ENCODE results near the gene DNM3.
A peak's percentile ranks its signal among the peaks of the same experiment; 100 is the strongest.
"Not testable (repeated sequence)": the region's sequence is repeated elsewhere in the genome, so short reads cannot be mapped to it uniquely, and the experiment has no call there.

Gene DNM3

DNA sequence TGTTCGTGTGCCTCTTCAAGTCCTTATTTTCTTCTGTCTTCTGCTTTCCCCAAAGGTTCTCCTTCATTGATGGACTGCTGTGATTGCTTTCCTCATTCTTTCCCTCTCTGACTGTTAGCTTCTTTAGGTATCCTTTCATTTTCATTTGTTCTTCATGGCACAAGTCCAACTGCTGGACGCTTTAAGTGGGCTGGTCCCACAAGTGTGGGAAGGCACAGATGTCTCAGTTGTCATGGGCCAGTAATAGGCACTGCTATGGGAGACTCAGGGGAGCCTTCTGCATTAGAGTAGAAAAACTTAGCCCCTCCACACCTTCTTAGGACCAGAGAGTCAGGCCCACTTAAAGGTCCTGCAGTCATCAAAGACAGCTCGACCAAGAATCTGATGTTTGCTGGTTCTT lies 456.8 kb downstream of the DNM3 start:
- DNase-seq = no peak

DNA sequence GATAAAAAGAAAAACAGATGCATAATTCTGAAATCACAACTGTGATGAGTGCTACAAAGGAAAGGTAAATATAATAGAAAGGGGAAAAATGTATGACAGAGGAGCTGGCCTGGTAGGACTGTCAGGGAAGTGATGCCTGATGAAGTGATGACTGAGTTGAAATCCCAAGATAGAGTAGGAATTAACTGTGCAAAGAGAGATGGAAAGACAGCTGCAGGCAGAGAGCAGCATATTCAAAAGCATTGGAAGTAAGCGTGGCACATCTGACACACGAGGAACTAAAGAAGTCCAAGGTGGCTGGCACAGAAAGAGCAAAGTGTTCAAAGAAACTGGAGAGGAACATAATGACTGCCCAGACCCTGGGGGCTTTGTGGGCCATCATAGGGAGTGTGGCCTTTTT lies 457.6 kb downstream of the DNM3 start:
- DNase-seq = no peak

- DNase-seq = no peak
Observed at GRCh38 chr1:172299515-172299914, 458.2 kb downstream of the DNM3 start.

- not testable (repeated sequence) for DNase-seq
Observed at GRCh38 chr1:172307508-172307907, 466.2 kb downstream of the DNM3 start.

- no peak for DNase-seq
Observed at GRCh38 chr1:172308142-172308541, 466.8 kb downstream of the DNM3 start.

DNA sequence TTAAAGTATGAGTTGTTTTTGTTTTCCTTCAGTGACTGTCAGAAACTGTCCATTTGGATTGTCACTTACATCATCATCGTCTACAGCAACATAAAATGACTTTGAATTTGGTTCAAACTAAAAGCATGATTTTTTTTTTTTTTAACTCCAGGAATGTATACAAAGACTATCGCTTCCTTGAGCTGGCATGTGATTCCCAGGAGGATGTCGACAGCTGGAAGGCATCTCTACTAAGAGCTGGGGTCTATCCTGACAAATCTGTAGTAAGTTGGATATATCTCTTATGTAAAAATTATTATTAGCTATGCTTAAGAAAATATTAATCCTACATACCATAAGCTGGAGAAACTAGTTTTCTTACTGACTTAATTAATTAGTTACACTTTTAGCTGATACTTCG lies 467.3 kb downstream of the DNM3 start:
- DNase-seq = no peak

- DNase-seq = no peak
Observed at GRCh38 chr1:172320733-172321132, 479.4 kb downstream of the DNM3 start.

DNA sequence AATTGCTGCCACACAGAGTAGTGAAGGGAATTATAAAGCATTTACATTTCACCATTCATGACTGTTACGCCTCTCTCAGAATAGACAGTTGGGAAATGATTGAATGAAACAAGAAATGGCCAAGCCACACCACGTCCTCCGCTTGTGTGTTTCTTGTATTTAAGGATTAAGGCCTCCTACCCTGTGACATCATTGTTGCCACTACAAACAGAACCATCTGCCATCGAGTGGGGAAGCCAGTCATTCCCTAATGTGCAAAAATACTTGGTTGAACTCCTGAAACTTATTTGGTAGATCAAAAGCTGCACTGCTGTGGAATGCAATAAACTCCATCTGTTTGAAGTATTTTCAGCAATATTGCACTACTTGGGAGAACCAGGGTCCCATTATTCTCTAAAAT lies 480.2 kb downstream of the DNM3 start:
- no peak for DNase-seq

DNA sequence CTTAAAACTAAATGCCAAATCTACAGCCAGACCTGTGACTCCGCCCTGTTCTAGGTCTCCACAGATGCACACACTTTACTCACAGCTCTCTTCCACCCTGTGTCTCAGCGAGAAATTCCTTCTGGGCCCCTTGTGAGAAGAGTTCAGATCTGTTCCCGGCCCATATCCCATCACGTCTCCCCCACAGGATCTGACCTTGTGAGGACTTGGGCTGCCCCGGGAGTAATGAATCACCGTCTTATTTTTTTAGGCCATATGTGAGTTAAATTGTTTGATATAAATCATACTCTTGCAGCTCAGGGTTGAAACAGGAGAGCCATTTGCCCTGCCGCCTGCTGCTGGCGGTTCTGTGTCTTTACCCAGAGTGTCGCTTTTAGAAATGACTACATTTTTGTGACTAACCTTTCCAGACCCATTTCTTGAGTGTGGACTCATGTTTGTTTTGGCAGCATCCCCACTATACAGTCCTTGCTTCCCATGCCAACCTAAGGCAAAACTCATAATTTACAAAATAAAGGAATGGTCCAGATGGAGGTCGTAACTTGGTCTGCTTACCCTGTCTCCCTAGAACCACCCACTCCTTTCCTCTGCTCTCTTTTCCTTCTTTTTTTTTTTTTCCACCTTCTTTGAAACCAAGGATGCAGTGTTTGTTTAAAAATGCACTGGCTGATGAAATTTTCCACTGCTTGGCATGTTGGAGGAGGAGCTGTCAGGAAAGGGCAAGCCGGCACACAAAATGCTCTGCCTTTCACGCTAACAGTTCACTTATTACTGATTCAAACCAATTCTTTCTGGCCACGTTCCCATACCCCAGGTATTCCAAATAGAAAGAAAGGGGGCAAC lies 481.1 kb downstream of the DNM3 start:
- DNase-seq = no peak

- no peak for DNase-seq
Observed at GRCh38 chr1:172323686-172324085, 482.4 kb downstream of the DNM3 start.

GRCh38 chr1:172324086-172324485 lies 482.8 kb downstream of the DNM3 start:
- no peak for DNase-seq

GRCh38 chr1:172324761-172325160 lies 483.5 kb downstream of the DNM3 start:
- DNase-seq = no peak

GRCh38 chr1:172325531-172325930 lies 484.2 kb downstream of the DNM3 start:
- DNase-seq = no peak

DNA sequence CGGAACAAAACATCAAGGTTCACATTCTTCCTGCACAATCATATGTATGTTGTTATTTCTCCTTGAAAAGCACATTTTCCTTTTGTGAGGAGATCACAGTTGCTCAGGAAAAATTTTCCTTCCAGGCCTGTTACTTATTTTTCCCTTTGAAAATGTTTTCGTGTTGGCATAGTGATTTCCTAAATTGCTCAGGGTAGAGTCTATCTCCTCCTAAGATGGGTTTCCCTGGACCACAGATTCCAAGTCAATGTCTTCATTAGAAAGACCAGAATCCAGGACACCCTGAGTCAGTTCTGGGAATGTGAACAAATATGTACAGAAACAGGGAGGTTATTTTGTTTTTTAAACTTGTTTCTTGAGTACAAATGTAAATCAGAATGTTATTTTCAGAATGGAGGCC lies 484.8 kb downstream of the DNM3 start:
- no peak for DNase-seq

DNA sequence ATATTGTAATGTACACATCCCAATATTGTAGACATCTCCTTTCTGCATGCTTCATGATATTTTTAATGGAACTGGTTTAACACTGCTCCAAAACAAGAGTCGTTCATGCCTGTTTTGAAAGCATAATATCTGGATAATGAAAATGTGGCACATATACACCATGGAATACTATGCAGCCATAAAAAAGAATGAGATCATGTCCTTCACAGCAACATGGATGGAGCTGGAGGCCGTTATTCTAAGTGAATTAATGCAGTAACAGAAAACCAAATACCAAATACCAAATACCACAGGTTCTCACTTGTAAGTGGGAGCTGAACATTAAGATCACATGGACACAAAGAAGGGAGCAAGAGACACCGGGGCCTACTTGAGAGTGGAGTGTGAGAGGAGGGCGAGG lies 487.0 kb downstream of the DNM3 start:
- no peak for DNase-seq

DNA sequence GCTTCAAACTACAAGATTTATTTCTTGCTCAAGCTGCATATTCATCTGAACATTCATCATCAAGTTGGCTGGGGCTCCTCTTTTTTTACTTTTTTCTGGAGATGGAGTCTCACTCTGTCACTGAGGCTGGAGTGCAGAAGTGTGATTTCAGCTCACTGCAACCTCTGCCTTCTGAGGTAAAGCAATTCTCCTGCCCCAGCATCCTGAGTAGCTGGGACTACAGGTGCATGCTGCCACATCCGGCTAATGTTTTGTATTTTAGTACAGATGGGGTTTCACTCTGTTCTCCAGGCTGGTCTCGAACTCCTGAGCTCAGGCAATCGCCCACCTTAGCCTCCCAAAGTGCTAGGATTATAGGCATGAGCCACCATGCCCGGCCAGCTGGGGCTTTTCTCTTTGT lies 490.9 kb downstream of the DNM3 start:
- DNase-seq = no peak

DNA sequence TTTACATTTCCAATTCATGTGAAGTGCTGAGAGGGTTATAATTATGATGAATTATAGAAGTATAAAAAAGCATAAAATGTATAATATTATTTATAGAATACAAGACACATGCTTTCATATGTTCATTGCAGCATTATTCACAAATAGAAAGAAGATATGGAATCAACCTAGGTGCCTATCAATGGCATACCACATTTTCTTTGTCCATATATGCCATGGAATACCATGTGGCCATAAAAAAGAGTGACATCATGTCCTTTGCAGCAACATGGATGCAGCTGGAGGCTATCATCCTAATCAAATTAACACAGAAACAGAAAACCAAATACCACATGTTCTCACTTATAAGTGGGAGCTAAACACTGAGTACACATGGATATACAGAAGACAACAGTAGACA lies 494.1 kb downstream of the DNM3 start:
- no peak for DNase-seq

DNA sequence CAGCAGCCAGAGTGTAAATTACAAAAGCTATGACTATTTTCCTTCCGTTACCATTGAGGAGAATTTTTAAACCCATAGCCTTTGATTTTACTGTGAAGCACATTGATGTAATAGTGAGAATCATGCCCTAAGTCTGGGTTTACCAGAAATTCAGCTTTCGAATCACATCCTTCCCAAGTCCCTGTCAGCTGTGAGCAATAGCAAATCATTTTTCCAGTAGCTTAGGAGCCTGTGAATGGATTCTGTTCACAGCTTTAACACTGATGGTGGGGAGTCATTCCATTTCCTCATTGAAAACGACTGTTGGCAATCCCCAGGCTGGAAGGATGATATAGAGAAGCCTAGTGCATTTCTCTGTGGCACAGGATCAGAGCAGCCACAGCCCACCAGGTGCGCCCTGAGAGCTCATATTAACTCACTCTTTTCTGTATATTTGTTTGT lies 497.0 kb downstream of the DNM3 start:
- DNase-seq = peak; percentile 45

DNA sequence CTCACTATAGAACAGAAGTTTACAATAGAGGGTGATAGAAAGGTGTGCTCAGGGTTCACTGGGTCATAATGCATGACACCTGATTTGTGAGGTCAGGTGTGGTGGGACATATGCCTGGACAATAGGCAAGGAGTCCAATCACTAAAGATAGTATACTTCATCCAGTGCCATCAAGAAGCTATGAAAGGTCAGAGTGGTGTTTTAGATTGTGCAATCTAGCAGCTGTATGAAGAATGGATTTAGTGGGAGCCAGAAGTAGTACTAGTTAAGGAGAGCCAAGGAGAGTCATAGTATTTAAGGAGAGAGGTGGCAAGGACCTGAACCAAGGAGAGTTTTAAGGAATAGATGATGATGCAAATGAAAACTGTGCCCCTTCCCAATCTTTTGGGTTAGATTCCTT lies 498.5 kb downstream of the DNM3 start:
- no peak for DNase-seq

DNA sequence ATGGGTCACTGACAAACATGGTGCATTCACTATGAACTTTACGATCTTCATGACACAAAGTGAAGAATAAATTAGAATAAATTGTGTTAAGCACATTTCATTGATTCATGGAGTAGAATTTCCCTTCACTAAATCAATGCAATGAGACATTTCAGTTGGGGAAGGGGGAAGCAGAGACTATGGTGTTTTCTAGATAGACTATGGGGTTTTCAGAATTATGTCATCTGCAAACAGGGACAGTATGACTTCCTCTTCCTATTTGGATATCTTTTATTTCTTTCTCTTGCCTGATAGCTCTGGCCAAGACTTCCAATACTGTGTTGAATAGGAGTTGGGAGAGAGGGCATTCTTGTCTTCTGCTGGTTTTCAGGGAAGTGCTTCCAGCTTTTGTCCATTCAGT lies 499.2 kb downstream of the DNM3 start:
- no peak for DNase-seq

- DNase-seq = no peak
Observed at GRCh38 chr1:172341697-172342096, 500.4 kb downstream of the DNM3 start.

DNA sequence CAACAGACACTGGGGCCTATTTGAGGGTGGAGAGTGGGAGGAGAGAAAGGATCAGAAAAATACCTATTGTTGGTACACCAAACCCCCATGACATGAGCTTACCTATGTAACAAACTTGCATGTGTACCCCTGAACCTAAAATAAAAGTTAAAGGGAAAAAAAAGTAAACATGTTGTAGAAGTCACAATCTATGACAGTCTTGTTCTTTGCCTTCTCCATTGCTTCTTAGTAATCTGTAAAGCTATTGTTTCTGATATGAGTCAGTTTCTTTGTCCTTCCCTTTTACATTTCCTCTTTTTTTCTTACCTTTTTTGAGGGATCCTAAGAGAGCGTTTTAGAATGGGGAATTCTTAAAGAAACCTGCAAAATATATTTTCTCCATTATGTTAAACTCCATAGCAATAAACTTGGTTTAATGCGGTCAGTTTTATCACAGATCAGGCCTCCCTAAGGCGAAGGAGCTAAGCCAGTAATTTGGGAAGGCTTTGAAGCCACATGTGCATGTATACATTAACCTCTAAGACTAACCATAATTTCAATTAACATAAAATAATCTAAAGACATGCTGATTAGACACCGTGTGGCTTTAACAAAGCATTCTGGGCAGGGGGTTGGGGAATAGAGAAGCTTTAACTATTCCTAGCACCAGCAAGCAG lies 501.4 kb downstream of the DNM3 start:
- DNase-seq = no peak

GRCh38 chr1:172343240-172344160 lies 502.2 kb downstream of the DNM3 start:
- no peak for DNase-seq
